ENCODE data around the gene VWA8. TPM values are rescaled to one million over a fixed set of nuclear protein-coding genes. Genes with fewer than 3 reads are reported as not detected.

The VWA8 gene
- total and polyA plus RNA-seq, 7 donors: 3.0 to 37.5 (median 24.7) TPM

GRCh38 chr13:41582027-41582463, 378.9 kb downstream of the VWA8 start:
- intact Hi-C loops (cut with DNase I): no loop called here
- TF ChIP-seq POLR2AphosphoS5 (IDR thresholded peaks at IDR 0.05) (no peak), EP300 (IDR thresholded peaks at IDR 0.05) (no peak), POLR2A (IDR thresholded peaks at IDR 0.05) (no peak)
- TF ChIP-seq, protein P1, sequence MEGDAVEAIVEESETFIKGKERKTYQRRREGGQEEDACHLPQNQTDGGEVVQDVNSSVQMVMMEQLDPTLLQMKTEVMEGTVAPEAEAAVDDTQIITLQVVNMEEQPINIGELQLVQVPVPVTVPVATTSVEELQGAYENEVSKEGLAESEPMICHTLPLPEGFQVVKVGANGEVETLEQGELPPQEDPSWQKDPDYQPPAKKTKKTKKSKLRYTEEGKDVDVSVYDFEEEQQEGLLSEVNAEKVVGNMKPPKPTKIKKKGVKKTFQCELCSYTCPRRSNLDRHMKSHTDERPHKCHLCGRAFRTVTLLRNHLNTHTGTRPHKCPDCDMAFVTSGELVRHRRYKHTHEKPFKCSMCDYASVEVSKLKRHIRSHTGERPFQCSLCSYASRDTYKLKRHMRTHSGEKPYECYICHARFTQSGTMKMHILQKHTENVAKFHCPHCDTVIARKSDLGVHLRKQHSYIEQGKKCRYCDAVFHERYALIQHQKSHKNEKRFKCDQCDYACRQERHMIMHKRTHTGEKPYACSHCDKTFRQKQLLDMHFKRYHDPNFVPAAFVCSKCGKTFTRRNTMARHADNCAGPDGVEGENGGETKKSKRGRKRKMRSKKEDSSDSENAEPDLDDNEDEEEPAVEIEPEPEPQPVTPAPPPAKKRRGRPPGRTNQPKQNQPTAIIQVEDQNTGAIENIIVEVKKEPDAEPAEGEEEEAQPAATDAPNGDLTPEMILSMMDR (IDR thresholded peaks at IDR 0.05): no peak
- Histone ChIP-seq H3K4me3 (no peak overlapping the region), H3K27ac (no peak overlapping the region), H3K36me3 (peaks cover 0 to 8% (median 2%) of the 10 kb centered on the region in 4 donors), H3K4me1 (peaks cover 0 to 5% (median 0%) of the 10 kb centered on the region in 4 donors), H3K9me3 (no peaks in the 10 kb centered on the region), H3K27me3 (no peaks in the 10 kb centered on the region)
- DNase-seq: no peak
- 94 to 95% methylated on average over 6 of the region's 6 CpGs for WGBS, 2 donors

GRCh38 chr13:41580345-41580744, 380.6 kb downstream of the VWA8 start:
- no peak for TF ChIP-seq POLR2AphosphoS5 (IDR thresholded peaks at IDR 0.05)
- no peak for TF ChIP-seq EP300 (IDR thresholded peaks at IDR 0.05)
- no peak for TF ChIP-seq POLR2A (IDR thresholded peaks at IDR 0.05)
- TF ChIP-seq, protein P1 (IDR thresholded peaks at IDR 0.05): no peak
- Histone ChIP-seq H3K9me3 (no peaks in the 10 kb centered on the region), H3K4me1 (peaks cover 0 to 5% (median 0%) of the 10 kb centered on the region in 4 donors), H3K4me3 (no peak overlapping the region), H3K36me3 (peaks cover 0 to 9% (median 0%) of the 10 kb centered on the region in 4 donors), H3K27me3 (no peaks in the 10 kb centered on the region), H3K27ac (no peak overlapping the region)
- intact Hi-C loops (cut with DNase I): no loop called here
- no peak for DNase-seq

GRCh38 chr13:41579881-41580280, 381.0 kb downstream of the VWA8 start:
- no peak for DNase-seq
- Histone ChIP-seq H3K9me3 (no peaks in the 10 kb centered on the region), H3K27ac (no peak overlapping the region), H3K27me3 (no peaks in the 10 kb centered on the region), H3K4me1 (peaks cover 0 to 5% (median 0%) of the 10 kb centered on the region in 4 donors), H3K4me3 (no peak overlapping the region), H3K36me3 (peaks cover 0 to 13% (median 0%) of the 10 kb centered on the region in 4 donors)
- no peak for TF ChIP-seq EP300 (IDR thresholded peaks at IDR 0.05)
- no peak for TF ChIP-seq POLR2A (IDR thresholded peaks at IDR 0.05)
- TF ChIP-seq, protein P1 (IDR thresholded peaks at IDR 0.05): no peak
- TF ChIP-seq POLR2AphosphoS5 (IDR thresholded peaks at IDR 0.05): no peak
- intact Hi-C loops (cut with DNase I): no loop called here
- 90 to 99% methylated on average over 6 of the region's 6 CpGs for WGBS, 2 donors

DNA sequence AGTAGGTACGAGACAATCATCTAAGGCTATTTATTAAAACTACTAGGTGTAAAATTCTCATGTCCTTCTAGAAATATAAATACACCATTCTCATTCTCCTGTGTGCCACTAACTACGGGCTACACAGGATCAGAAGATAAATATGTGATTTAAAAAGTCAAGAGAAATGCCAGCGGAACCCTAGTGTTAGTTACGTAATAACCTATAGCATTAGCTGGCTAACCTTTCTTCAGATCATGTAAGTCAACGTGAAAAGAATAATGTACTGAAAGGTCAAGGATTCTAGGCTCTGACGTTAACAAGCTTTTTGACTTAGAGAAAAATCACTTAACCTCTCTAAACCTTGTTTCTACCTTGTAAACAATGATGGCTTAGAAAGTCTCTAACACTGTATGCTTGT, 381.7 kb downstream of the VWA8 start:
- WGBS, 2 donors: 94 to 96% methylated on average over 6 of the region's 6 CpGs
- H3K4me1 ChIP-seq: peaks cover 0 to 5% (median 0%) of the 10 kb centered on the region in 4 donors
- intact Hi-C loops (cut with DNase I): no loop called here

More for the DNA sequence above, 381.7 kb downstream of the VWA8 start:
- no peak for DNase-seq
- H3K27ac ChIP-seq: no peak overlapping the region
- no peaks in the 10 kb centered on the region for H3K9me3 ChIP-seq
- H3K27me3 ChIP-seq: no peaks in the 10 kb centered on the region
- peaks cover 0 to 15% (median 0%) of the 10 kb centered on the region in 4 donors for H3K36me3 ChIP-seq
- no peak overlapping the region for H3K4me3 ChIP-seq
- TF ChIP-seq POLR2AphosphoS5 (IDR thresholded peaks at IDR 0.05) (no peak), POLR2A (IDR thresholded peaks at IDR 0.05) (no peak), EP300 (IDR thresholded peaks at IDR 0.05) (no peak)
- TF ChIP-seq, protein P1 (IDR thresholded peaks at IDR 0.05): no peak
